ENCODE data around the gene OSBPL8. TPM values are rescaled to one million over a fixed set of nuclear protein-coding genes. Genes with fewer than 3 reads are reported as not detected.

OSBPL8 gene
- total and polyA plus RNA-seq, 9 of the 15 experiments (the other 6 are each of a cell fraction or from before 2014, with no cell fraction given) = 17.4 to 82.7 (median 42.8) TPM

- Histone ChIP-seq H3K27ac (ENCODE audit: extremely low read depth, low read depth, low read length) (no peak overlapping the region), H4K20me1 (replicated peaks; ENCODE audit: control insufficient read depth, insufficient read depth, low read length) (no peaks in the 10 kb centered on the region), H3K4me3 (no peak overlapping the region), H3K9me3 (replicated peaks; ENCODE audit: control insufficient read depth, insufficient read depth, low read depth, low read length) (no peaks in the 10 kb centered on the region), H2AFZ (ENCODE audit: low read depth, low read length) (peak overlapping the region; percentile 26), H3K9ac (ENCODE audit: insufficient read depth in 1 of 2, low read depth in 2 of 2, low read length in 2 of 2) (no peak overlapping the region), H3K36me3 (ENCODE audit: control insufficient read depth, insufficient read depth, low read length) (no peaks in the 10 kb centered on the region), H3K27me3 (ENCODE audit: control insufficient read depth in 2 of 2, insufficient read depth in 2 of 2, low read length in 2 of 2) (no peaks in the 10 kb centered on the region), H3K79me2 (ENCODE audit: control insufficient read depth, insufficient read depth, low read length) (no peaks in the 10 kb centered on the region), H3K4me1 (replicated peaks in 1 of 2; ENCODE audit: control insufficient read depth in 2 of 2, insufficient read depth in 2 of 2, low read length in 2 of 2) (peaks cover 0 to 22% of the 10 kb centered on the region in 2 experiments; a peak in 2 of 5 replicates), H3K4me2 (ENCODE audit: insufficient read depth, low read length) (no peak overlapping the region; the same call in 1 of the 2 replicates), H3K9me1 (ENCODE audit: control insufficient read depth, insufficient read depth, low read length) (no peaks in the 10 kb centered on the region)
- 58% methylated on average over 9 of the region's 9 CpGs for WGBS (ENCODE audit: insufficient coverage, low coverage, missing lambda C conversion rate)
- FAIRE-seq (no peak), ATAC-seq (peak; percentile 40), DNase-seq (ENCODE audit: extremely low read depth in 1 of 4, low spot score in 3 of 4) (no peak)
- intact Hi-C loops (cut with micrococcal nuclease) = loop anchor here (10.0 kb wide), 1 partner anchor 856 kb away; the partner anchor contains the start of gene GLIPR1
- POLR2A ChIA-PET = interaction anchor here (0.6 kb wide), 1 partner anchor 231 kb away, joined by 3 read pairs; no protein-coding TSS in a partner anchor
- CTCF ChIA-PET (ENCODE audit: low intra/inter-chr PET ratio) = no interaction called here
- no TSS peak for BruUV-seq (replicated peaks)
- in situ Hi-C loops (cut with MboI) = loop anchor here (10.0 kb wide), 3 partner anchors 186 to 1016 kb away; no protein-coding TSS in a partner anchor
- TF ChIP-seq EHMT2 (IDR thresholded peaks at IDR 0.05) = no peak
- peak; percentile 90; the same call in 1 of the 2 replicates for TF ChIP-seq SPI1 (IDR thresholded peaks at IDR 0.05; ENCODE audit: borderline replicate concordance, low read depth, low read length)
- no peak for TF ChIP-seq PRPF4 (IDR thresholded peaks at IDR 0.05; ENCODE audit: insufficient read depth, low read depth, low read length, poor library complexity, severe bottlenecking)
- TF ChIP-seq ZNF184 (CRISPR knock-in tag; IDR thresholded peaks at IDR 0.05) = no peak
These were observed 218.7 kb downstream of the OSBPL8 start for GRCh38 chr12:76340680-76341435.

GRCh38 chr12:76337583-76337982, 222.0 kb downstream of the OSBPL8 start:
- BruUV-seq (replicated peaks) = no TSS peak
- no peak for FAIRE-seq
- TF ChIP-seq TARDBP (IDR thresholded peaks at IDR 0.05) (no peak), NCOA2 (IDR thresholded peaks at IDR 0.05; ENCODE audit: partially characterized antibody in 2 of 2) (no peak), MEF2D (tag; conservative IDR thresholded peaks at IDR 0.05; ENCODE audit: low read depth) (no peak), HNRNPUL1 (IDR thresholded peaks at IDR 0.05; ENCODE audit: low read length) (no peak), NFXL1 (CRISPR knock-in tag; IDR thresholded peaks at IDR 0.05) (no peak), ZNF76 (CRISPR knock-in tag; IDR thresholded peaks at IDR 0.05; ENCODE audit: borderline replicate concordance) (no peak), E2F3 (CRISPR knock-in tag; IDR thresholded peaks at IDR 0.05) (no peak), NCOR1 (IDR thresholded peaks at IDR 0.05) (no peak), RFX7 (CRISPR knock-in tag; IDR thresholded peaks at IDR 0.05) (no peak), GABPB2 (CRISPR knock-in tag; conservative IDR thresholded peaks at IDR 0.05) (no peak), NFIX (CRISPR knock-in tag; IDR thresholded peaks at IDR 0.05; ENCODE audit: low read depth) (no peak), RB1 (IDR thresholded peaks at IDR 0.05; ENCODE audit: low read depth) (no peak), ZNF707 (CRISPR knock-in tag; conservative IDR thresholded peaks at IDR 0.05) (no peak), RNF2 (IDR thresholded peaks at IDR 0.05) (no peak), CEBPB (tag; IDR thresholded peaks at IDR 0.05) (no peak)

More at GRCh38 chr12:76337583-76337982, 222.0 kb downstream of the OSBPL8 start:
- H3K79me2 ChIP-seq (ENCODE audit: control insufficient read depth, insufficient read depth, low read length) = no peaks in the 10 kb centered on the region
- ATAC-seq (no peak), DNase-seq (ENCODE audit: extremely low read depth in 1 of 4, low spot score in 3 of 4) (no peak)
- H3K9me1 ChIP-seq (ENCODE audit: control insufficient read depth, insufficient read depth, low read length) = no peaks in the 10 kb centered on the region
- no peak overlapping the region for H3K27ac ChIP-seq (ENCODE audit: extremely low read depth, low read depth, low read length)
- peaks cover 0 to 22% of the 10 kb centered on the region in 2 experiments; a peak in 2 of 5 replicates for H3K4me1 ChIP-seq (replicated peaks in 1 of 2; ENCODE audit: control insufficient read depth in 2 of 2, insufficient read depth in 2 of 2, low read length in 2 of 2)
- intact Hi-C loops (cut with micrococcal nuclease) = no loop called here
- H3K4me3 ChIP-seq = no peak overlapping the region
- ChIA-PET CTCF (ENCODE audit: low intra/inter-chr PET ratio) (interaction anchor here (0.6 kb wide), 1 partner anchor 376 kb away, joined by 3 read pairs; no protein-coding TSS in a partner anchor), POLR2A (no interaction called here)
- in situ Hi-C loops (cut with MboI) = no loop called here
- H3K36me3 ChIP-seq (ENCODE audit: control insufficient read depth, insufficient read depth, low read length) = no peaks in the 10 kb centered on the region
- 13% methylated on average over 3 of the region's 3 CpGs for WGBS (ENCODE audit: insufficient coverage, low coverage, missing lambda C conversion rate)
- no peak overlapping the region for H3K9ac ChIP-seq (ENCODE audit: insufficient read depth in 1 of 2, low read depth in 2 of 2, low read length in 2 of 2)
- no peak overlapping the region for H3K4me2 ChIP-seq (ENCODE audit: insufficient read depth, low read length)
- H4K20me1 ChIP-seq (replicated peaks; ENCODE audit: control insufficient read depth, insufficient read depth, low read length) = no peaks in the 10 kb centered on the region
- peak overlapping the region; percentile 53; the same call in 1 of the 2 replicates for H2AFZ ChIP-seq (ENCODE audit: low read depth, low read length)
- H3K9me3 ChIP-seq (replicated peaks; ENCODE audit: control insufficient read depth, insufficient read depth, low read depth, low read length) = no peaks in the 10 kb centered on the region
- no peaks in the 10 kb centered on the region for H3K27me3 ChIP-seq (ENCODE audit: control insufficient read depth in 2 of 2, insufficient read depth in 2 of 2, low read length in 2 of 2)
